OCI-LY7 (cell line): ENCODE data around the gene ARHGAP6. TPM values are rescaled to one million over a fixed set of nuclear protein-coding genes. Genes with fewer than 3 reads are reported as not detected.

Experiments
- BruUV-seq: library from RNA; stranded (reverse); fragments of 400-500 nt; replicated peaks from 2 replicates; lab custom pipeline; 2021; lab: Mats Ljungman, UMichigan
- CTCF ChIA-PET: fragments of 300-600 bp; sonication (Branson Sonifier 250); formaldehyde crosslinking; loops from one replicate; lab custom pipeline; 2022; ENCODE audit warnings: antibody characterized with exemption; ENCODE audit not compliant: unreplicated experiment; lab: Charles Lee
- POLR2A ChIA-PET: fragments of 300-600 bp; sonication (Branson Sonifier 250); formaldehyde crosslinking; loops from one replicate; lab custom pipeline; 2022; ENCODE audit warnings: antibody characterized with exemption; lab: Charles Lee
- DNase-seq: peaks from one replicate; pipeline ENCODE4 v3.0.0-alpha.2; 2015; ENCODE audit warnings: low spot score
- H2AFZ ChIP-seq: fragments of 200-600 bp; sonication (generic), shearing (Covaris generic); 2 replicates; pipeline ENCODE4 v1.6.1; 2014; ENCODE audit warnings: mild to moderate bottlenecking, antibody characterized with exemption, low read length, moderate library complexity
- H3K27ac ChIP-seq: fragments of 200-600 bp; sonication (generic); 2 replicates; pipeline ENCODE4 v1.5.1; 2014; ENCODE audit warnings: mixed run types, low read depth, mild to moderate bottlenecking, moderate library complexity, low read length, inconsistent platforms; ENCODE audit not compliant: poor library complexity, severe bottlenecking
- H3K36me3 ChIP-seq: fragments of 200-600 bp; sonication (generic); 2 replicates; pipeline ENCODE4 v1.6.1; 2014; ENCODE audit warnings: mild to moderate bottlenecking, antibody characterized with exemption, low read length, moderate library complexity, mixed read lengths; ENCODE audit not compliant: insufficient read depth
- H3K4me1 ChIP-seq: fragments of 200-600 bp; sonication (generic); 2 replicates; pipeline ENCODE4 v1.5.1; 2014; ENCODE audit warnings: mild to moderate bottlenecking, low read length; ENCODE audit not compliant: insufficient read depth, poor library complexity, severe bottlenecking
- H3K4me2 ChIP-seq: fragments of 200-600 bp; sonication (generic); 2 replicates; pipeline ENCODE4 v1.6.1; 2014; ENCODE audit warnings: mild to moderate bottlenecking, low read length
- H3K4me3 ChIP-seq: fragments of 200-600 bp; sonication (generic); 2 replicates; pipeline ENCODE4 v1.5.1; 2014; ENCODE audit warnings: mild to moderate bottlenecking, low read depth, low read length; ENCODE audit not compliant: poor library complexity, severe bottlenecking
- H3K79me2 ChIP-seq: fragments of 200-600 bp; sonication (generic); 2 replicates; pipeline ENCODE4 v1.6.1; 2016; ENCODE audit warnings: low read depth, mild to moderate bottlenecking, low read length, moderate library complexity, mixed read lengths; ENCODE audit not compliant: insufficient read depth
- H3K9me2 ChIP-seq: fragments of 200-600 bp; sonication (generic); 2 replicates; pipeline ENCODE4 v1.6.1; 2016; ENCODE audit warnings: mild to moderate bottlenecking, low read length, mixed read lengths; ENCODE audit not compliant: insufficient read depth
- H3K9me3 ChIP-seq: fragments of 200-600 bp; sonication (generic); 2 replicates; pipeline ENCODE4 v1.6.1; 2014; ENCODE audit warnings: mild to moderate bottlenecking, mixed run types, low read length, mixed read lengths
- H4K20me1 ChIP-seq: fragments of 200-600 bp; sonication (generic); 2 replicates; pipeline ENCODE4 v1.6.1; 2014; ENCODE audit warnings: mild to moderate bottlenecking, antibody characterized with exemption, low read length, moderate library complexity, mixed read lengths; ENCODE audit not compliant: insufficient read depth
- CTCF ChIP-seq: fragments of 200-600 bp; sonication (generic); conservative IDR thresholded peaks from 2 replicates; pipeline ENCODE4 v1.5.1; 2014; ENCODE audit warnings: mild to moderate bottlenecking, antibody characterized with exemption, low read length, moderate library complexity, mixed read lengths
- EZH2phosphoT487 ChIP-seq: fragments of 200-600 bp; sonication (generic); IDR thresholded peaks from 2 replicates; pipeline ENCODE4 v1.6.1; 2018; ENCODE audit warnings: low read depth, borderline replicate concordance, mild to moderate bottlenecking, mixed run types, antibody characterized with exemption, low read length, moderate library complexity, mixed read lengths
- intact Hi-C: fragments of 100-400 bp; cut with micrococcal nuclease; formaldehyde crosslinking; loops from one replicate; pipeline ENCODE4 v1.10.0; 2022; ENCODE audit not compliant: unreplicated experiment
- total RNA-seq, 2 experiments: library from RNA; depleted of rRNA in 1 of 2; stranded (reverse); fragments of >200 nt in 1 of 2; shearing (Covaris generic) in 1 of 2; gene quantifications; 2 replicates each; pipeline ENCODE4 v1.2.3, GENCODE V29; 2014 to 2022

Gene ARHGAP6
- total RNA-seq, 2 experiments from 2014 or later: not detected

- no peak for DNase-seq
- TF ChIP-seq CTCF (no peak), EZH2phosphoT487 (no peak)
- H3K9me2 ChIP-seq: no peaks in the 10 kb centered on the region
- no peaks in the 10 kb centered on the region for H3K9me3 ChIP-seq
- no peaks in the 10 kb centered on the region for H3K4me1 ChIP-seq
- H4K20me1 ChIP-seq: no peaks in the 10 kb centered on the region
- H2AFZ ChIP-seq: no peak overlapping the region
- intact Hi-C loops: no loop called here
- H3K4me2 ChIP-seq: no peak overlapping the region
- POLR2A ChIA-PET: interaction anchor here (0.5 kb wide), 1 partner anchor 36 kb away, joined by 5 read pairs; no protein-coding TSS in a partner anchor
- no peak overlapping the region for H3K4me3 ChIP-seq
- H3K79me2 ChIP-seq: no peaks in the 10 kb centered on the region
- no peak overlapping the region for H3K27ac ChIP-seq
- no peaks in the 10 kb centered on the region for H3K36me3 ChIP-seq
- CTCF ChIA-PET: no interaction called here
- BruUV-seq: no TSS peak
Observed at GRCh38 chrX:11464380-11464779, 201.3 kb downstream of the ARHGAP6 start.

- Histone ChIP-seq H3K79me2 (no peaks in the 10 kb centered on the region), H3K4me2 (no peak overlapping the region), H2AFZ (no peak overlapping the region), H3K27ac (no peak overlapping the region), H3K9me3 (no peaks in the 10 kb centered on the region), H3K4me3 (no peak overlapping the region), H3K36me3 (no peaks in the 10 kb centered on the region), H4K20me1 (no peaks in the 10 kb centered on the region), H3K4me1 (no peaks in the 10 kb centered on the region), H3K9me2 (no peaks in the 10 kb centered on the region)
- no TSS peak for BruUV-seq
- CTCF ChIA-PET: no interaction called here
- intact Hi-C loops: no loop called here
- POLR2A ChIA-PET: no interaction called here
- DNase-seq: no peak
- no peak for TF ChIP-seq CTCF
- no peak for TF ChIP-seq EZH2phosphoT487
Observed at GRCh38 chrX:11462648-11463047, 203.1 kb downstream of the ARHGAP6 start.

- ChIA-PET POLR2A (no interaction called here), CTCF (no interaction called here)
- H3K79me2 ChIP-seq: no peaks in the 10 kb centered on the region
- no TSS peak for BruUV-seq
- H3K4me3 ChIP-seq: no peak overlapping the region
- H2AFZ ChIP-seq: no peak overlapping the region
- no peaks in the 10 kb centered on the region for H3K4me1 ChIP-seq
- no peaks in the 10 kb centered on the region for H3K36me3 ChIP-seq
- H3K4me2 ChIP-seq: no peak overlapping the region
- no peaks in the 10 kb centered on the region for H4K20me1 ChIP-seq
- H3K9me2 ChIP-seq: no peaks in the 10 kb centered on the region
- H3K27ac ChIP-seq: no peak overlapping the region
- no peak for DNase-seq
- intact Hi-C loops: no loop called here
- no peaks in the 10 kb centered on the region for H3K9me3 ChIP-seq
- TF ChIP-seq CTCF (no peak), EZH2phosphoT487 (no peak)
Observed at GRCh38 chrX:11462136-11462535, 203.6 kb downstream of the ARHGAP6 start.
